Tibial nerve (tissue), 4 donors: ENCODE measurements around the gene TFEB. TPM values are rescaled to one million over a fixed set of nuclear protein-coding genes. Genes with fewer than 3 reads are reported as not detected.

Experiments
- DNase-seq, 2 donors: peaks; one replicate each; pipeline ENCODE4 v3.0.0-alpha.2; 2019; ENCODE audit warnings: low spot score in 2 of 2
- H3K27ac ChIP-seq, 4 donors: fragments of 200-600 bp; sonication (generic) in 3 of 4; one replicate each; pipeline ENCODE4 v1.5.1; 2017 to 2019; ENCODE audit warnings: mild to moderate bottlenecking in 1 of 4
- H3K27me3 ChIP-seq, 2 donors: fragments of 200-600 bp; sonication (generic) in 1 of 2; one replicate each; pipeline versions ENCODE4 v1.5.1 to v1.6.0; 2017 to 2019
- H3K36me3 ChIP-seq, 3 donors: fragments of 200-600 bp; sonication (generic); one replicate each; pipeline ENCODE4 v1.5.1; 2018 to 2019
- H3K4me1 ChIP-seq, 4 donors: fragments of 200-600 bp; sonication (generic) in 3 of 4; one replicate each; pipeline ENCODE4 v1.5.1; 2017 to 2019
- H3K4me3 ChIP-seq, 4 donors: fragments of 200-600 bp; sonication (generic) in 3 of 4; one replicate each; pipeline ENCODE4 v1.5.1; 2017 to 2019; ENCODE audit warnings: mild to moderate bottlenecking in 1 of 4, moderate library complexity in 1 of 4
- H3K9me3 ChIP-seq, 4 donors: fragments of 200-600 bp; sonication (generic) in 3 of 4; one replicate each; pipeline ENCODE4 v1.5.1; 2017 to 2019
- EP300 ChIP-seq, 2 donors: sonication (generic); formaldehyde crosslinking; IDR thresholded peaks; one replicate each; pipeline ENCODE4 v1.6.1; 2017; ENCODE audit warnings: antibody characterized with exemption in 2 of 2, mild to moderate bottlenecking in 1 of 2
- POLR2A ChIP-seq, 2 donors: fragments of 450-650 bp; IDR thresholded peaks; one replicate each; pipeline ENCODE4 v1.6.1; 2017; ENCODE audit warnings: antibody characterized with exemption in 2 of 2, mild to moderate bottlenecking in 2 of 2, moderate library complexity in 2 of 2
- WGBS, 2 donors: methylation state at CpG; one replicate each; pipeline ENCODE4 v1.1.5; 2018; 5-methylcytosine and 5-hydroxymethylcytosine counted together
- total RNA-seq, 4 donors: library from RNA; depleted of rRNA; stranded (reverse); fragments of >200 nt; gene quantifications; one replicate each; pipeline ENCODE4 v1.1.0, GENCODE V29; 2016
- TF ChIP-seq, protein P1 (sequence below), 5 experiments: fragments of 200-600 bp in 3 of 5; fragments of 450-650 bp in 2 of 5; sonication (generic) in 3 of 5; IDR thresholded peaks; one replicate each; pipeline ENCODE4 v1.5.1; 2016 to 2019; ENCODE audit warnings: antibody characterized with exemption in 5 of 5, mild to moderate bottlenecking in 3 of 5, moderate library complexity in 2 of 5

TFEB gene
- total RNA-seq, 4 donors from 2014 or later, result 19.2 to 28.8 (median 20.6) TPM

DNA sequence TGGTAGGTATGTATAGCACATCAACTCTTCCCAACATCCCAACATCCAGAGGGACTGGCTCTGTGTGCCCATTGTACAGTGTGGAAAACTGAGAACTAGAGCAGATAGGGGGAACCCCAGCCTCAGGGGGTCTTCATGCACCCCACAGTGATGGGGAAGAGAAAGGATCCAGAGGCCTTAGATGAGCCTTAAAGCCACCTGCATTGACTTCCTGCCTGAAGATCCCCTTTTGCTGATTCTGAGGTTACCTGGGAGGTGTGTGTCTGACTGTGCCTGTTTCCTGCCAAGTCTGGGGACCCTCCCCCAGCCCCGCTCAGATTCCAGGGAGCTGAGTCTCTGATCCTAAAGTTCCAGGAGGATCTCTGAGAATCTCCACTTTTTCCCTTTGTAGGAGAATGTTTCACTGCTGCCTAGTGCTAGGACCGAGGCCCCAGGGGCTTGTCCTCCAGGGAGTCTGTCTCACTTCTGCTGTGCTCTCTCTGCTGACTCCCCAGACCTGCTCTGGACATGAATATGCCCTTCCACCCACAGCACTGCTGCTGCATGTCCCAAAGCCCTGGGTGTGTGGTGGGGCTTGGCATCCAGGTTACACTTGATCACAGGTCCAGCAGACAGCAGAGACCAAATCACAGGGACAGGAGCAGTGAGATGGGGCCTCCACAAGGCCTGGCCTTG, 24.6 kb upstream of the TFEB start:
- no peak overlapping the region for H3K4me3 ChIP-seq
- no peak overlapping the region for H3K27ac ChIP-seq
- H3K27me3 ChIP-seq, result no peaks in the 10 kb centered on the region
- DNase-seq, result no peak
- H3K36me3 ChIP-seq, result no peaks in the 10 kb centered on the region
- H3K4me1 ChIP-seq, result no peaks in the 10 kb centered on the region
- TF ChIP-seq EP300 (IDR thresholded peaks at IDR 0.05) (no peak), POLR2A (IDR thresholded peaks at IDR 0.05) (no peak)
- TF ChIP-seq, protein P1, sequence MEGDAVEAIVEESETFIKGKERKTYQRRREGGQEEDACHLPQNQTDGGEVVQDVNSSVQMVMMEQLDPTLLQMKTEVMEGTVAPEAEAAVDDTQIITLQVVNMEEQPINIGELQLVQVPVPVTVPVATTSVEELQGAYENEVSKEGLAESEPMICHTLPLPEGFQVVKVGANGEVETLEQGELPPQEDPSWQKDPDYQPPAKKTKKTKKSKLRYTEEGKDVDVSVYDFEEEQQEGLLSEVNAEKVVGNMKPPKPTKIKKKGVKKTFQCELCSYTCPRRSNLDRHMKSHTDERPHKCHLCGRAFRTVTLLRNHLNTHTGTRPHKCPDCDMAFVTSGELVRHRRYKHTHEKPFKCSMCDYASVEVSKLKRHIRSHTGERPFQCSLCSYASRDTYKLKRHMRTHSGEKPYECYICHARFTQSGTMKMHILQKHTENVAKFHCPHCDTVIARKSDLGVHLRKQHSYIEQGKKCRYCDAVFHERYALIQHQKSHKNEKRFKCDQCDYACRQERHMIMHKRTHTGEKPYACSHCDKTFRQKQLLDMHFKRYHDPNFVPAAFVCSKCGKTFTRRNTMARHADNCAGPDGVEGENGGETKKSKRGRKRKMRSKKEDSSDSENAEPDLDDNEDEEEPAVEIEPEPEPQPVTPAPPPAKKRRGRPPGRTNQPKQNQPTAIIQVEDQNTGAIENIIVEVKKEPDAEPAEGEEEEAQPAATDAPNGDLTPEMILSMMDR (IDR thresholded peaks at IDR 0.05), result no peak
- WGBS, 2 donors, result 74 to 88% methylated on average over 2 of the region's 2 CpGs
- no peaks in the 10 kb centered on the region for H3K9me3 ChIP-seq

DNA sequence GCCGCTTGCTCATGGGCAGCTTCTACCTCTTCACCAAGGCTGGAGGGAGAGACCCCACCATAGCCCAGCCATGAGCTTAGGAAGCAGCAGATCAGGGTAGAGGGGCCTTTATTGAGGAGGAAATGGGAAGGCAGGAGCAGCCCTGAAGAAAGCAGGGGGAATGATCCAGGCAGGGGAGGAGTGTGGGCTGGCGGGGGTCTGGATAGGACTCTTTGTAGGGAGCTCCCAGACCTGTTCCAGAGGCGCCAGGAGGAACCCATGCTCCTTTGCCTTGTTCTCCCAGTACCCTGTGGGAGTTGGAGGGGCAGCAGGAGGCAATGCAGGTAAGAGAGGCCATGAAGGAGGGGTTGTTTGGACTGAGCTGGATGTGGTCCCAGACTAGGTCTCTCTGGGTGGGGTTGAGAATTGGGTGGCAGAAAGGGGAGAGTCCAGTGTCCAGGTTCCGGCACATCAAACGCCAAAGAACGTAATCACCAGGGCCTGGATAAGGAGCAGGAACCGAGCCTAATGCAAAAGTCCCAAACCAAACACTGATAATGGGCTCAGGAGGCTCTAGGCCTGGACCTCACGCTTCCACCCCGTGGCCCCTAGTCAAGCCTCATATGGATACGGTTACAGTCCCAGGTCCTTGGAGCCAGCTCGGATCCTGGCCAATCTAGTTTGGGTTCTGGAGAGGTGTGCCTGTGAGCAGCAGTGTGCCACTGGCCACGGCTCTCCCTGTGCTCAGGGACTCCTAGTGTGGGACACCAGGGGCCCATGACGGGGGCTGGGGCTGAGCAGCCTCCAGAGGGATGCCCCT, 23.9 kb upstream of the TFEB start:
- no peak overlapping the region for H3K4me3 ChIP-seq
- WGBS, 2 donors, result 86 to 89% methylated on average over 10 to 12 of the region's 13 CpGs
- H3K27me3 ChIP-seq, result no peaks in the 10 kb centered on the region
- no peaks in the 10 kb centered on the region for H3K4me1 ChIP-seq
- no peak for DNase-seq
- H3K9me3 ChIP-seq, result no peaks in the 10 kb centered on the region
- TF ChIP-seq, protein P1 (IDR thresholded peaks at IDR 0.05), result no peak
- TF ChIP-seq POLR2A (IDR thresholded peaks at IDR 0.05) (no peak), EP300 (IDR thresholded peaks at IDR 0.05) (no peak)
- no peak overlapping the region for H3K27ac ChIP-seq
- no peaks in the 10 kb centered on the region for H3K36me3 ChIP-seq

DNA sequence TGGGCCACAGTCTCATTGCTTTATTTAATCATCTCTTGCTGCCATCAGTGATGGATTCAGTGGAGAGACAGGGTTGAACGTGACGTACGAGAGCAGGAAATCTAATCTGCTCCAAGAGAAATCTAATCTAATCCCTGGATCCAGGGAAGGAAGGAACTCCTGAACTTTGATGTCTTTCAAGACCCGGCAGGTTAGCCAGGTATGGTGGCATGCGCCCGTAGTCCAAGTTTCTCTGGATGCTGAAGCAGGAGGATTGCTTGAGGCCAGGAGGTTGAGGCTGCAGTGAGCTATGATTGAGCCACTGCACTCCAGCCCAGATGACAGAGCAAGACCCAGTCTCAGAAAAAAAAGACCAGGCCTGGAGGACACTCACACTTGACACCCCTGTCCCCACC, 23.2 kb upstream of the TFEB start:
- WGBS, 2 donors, result 83 to 94% methylated on average over 6 of the region's 6 CpGs
- Histone ChIP-seq H3K4me3 (no peak overlapping the region), H3K9me3 (no peaks in the 10 kb centered on the region), H3K4me1 (no peaks in the 10 kb centered on the region), H3K36me3 (no peaks in the 10 kb centered on the region), H3K27ac (no peak overlapping the region), H3K27me3 (no peaks in the 10 kb centered on the region)
- TF ChIP-seq, protein P1 (IDR thresholded peaks at IDR 0.05), result no peak
- TF ChIP-seq POLR2A (IDR thresholded peaks at IDR 0.05) (no peak), EP300 (IDR thresholded peaks at IDR 0.05) (no peak)
- DNase-seq, result no peak

DNA sequence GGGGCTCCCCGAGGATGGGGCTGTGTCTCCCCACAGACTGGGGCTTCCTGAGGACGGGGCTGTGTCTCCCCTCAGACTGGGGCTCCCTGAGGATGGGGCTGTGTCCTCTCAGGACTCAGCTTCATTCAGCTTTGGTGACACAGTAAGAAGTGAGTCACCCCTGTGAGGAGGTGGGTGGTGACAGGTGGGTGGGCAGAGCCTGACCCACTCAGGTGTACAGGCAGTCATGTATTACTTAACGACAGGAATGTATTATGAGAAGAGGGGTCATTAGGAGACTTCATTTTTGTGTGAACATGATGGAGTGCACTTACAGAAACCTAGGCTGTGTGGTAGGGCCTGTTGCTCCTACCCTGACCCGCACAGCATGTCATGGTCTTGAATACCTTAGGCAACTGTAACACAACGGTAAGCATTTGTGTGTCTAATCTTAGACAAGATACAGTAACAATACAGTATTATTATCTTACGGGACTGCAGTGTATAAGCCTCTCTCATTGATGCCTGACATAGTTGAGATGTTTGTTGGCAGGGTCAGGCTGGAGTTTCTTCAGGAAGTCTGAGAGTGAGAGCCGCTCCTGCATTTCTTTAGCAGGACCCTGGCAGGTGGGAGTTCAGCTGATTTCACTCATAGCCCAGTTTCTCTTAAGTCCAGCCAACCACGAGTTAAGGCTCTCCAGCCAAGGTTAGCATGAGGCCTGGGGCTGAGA, 22.7 kb upstream of the TFEB start:
- H3K4me3 ChIP-seq, result no peak overlapping the region
- TF ChIP-seq POLR2A (IDR thresholded peaks at IDR 0.05) (no peak), EP300 (IDR thresholded peaks at IDR 0.05) (no peak)
- TF ChIP-seq, protein P1 (IDR thresholded peaks at IDR 0.05), result no peak
- H3K27me3 ChIP-seq, result no peaks in the 10 kb centered on the region
- H3K4me1 ChIP-seq, result no peaks in the 10 kb centered on the region
- 67 to 69% methylated on average over 7 to 8 of the region's 8 CpGs for WGBS, 2 donors
- no peak overlapping the region for H3K27ac ChIP-seq
- H3K36me3 ChIP-seq, result no peaks in the 10 kb centered on the region
- no peak for DNase-seq
- H3K9me3 ChIP-seq, result no peaks in the 10 kb centered on the region

DNA sequence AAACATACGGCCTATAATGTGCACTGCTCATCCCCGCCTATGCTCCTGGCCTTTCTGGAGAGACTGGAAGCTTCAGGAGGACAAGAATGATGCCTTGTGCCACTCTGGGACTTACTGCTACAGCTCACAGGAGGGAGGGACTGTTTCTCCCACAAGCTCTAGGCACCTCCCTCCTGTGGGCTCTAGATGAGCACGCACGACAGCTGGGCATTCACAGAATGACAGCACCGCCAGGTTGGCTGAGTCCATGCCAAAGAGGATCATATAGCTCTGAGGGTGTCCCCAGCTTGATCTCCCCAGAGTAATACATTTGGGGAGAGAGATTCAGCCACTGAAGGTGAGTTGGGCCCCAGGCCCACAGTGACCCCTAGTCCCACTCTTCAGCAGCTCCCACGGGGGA, 21.9 kb upstream of the TFEB start:
- no peak for DNase-seq
- H3K36me3 ChIP-seq, result no peaks in the 10 kb centered on the region
- 77 to 90% methylated on average over 6 of the region's 6 CpGs for WGBS, 2 donors
- no peak overlapping the region for H3K27ac ChIP-seq
- no peaks in the 10 kb centered on the region for H3K27me3 ChIP-seq
- no peaks in the 10 kb centered on the region for H3K4me1 ChIP-seq
- TF ChIP-seq, protein P1 (IDR thresholded peaks at IDR 0.05), result no peak
- TF ChIP-seq POLR2A (IDR thresholded peaks at IDR 0.05), result no peak
- no peak for TF ChIP-seq EP300 (IDR thresholded peaks at IDR 0.05)
- H3K4me3 ChIP-seq, result no peak overlapping the region
- H3K9me3 ChIP-seq, result no peaks in the 10 kb centered on the region
